PFSK-1 (cell line): ENCODE results near the gene ZNF836.

ENCODE experiments used
- POLR2AphosphoS5 ChIP-seq: IDR thresholded peaks from 2 replicates; pipeline ENCODE4 v1.6.1; 2012; ENCODE audit warnings: low read depth, mild to moderate bottlenecking, control low read depth, low read length, moderate library complexity
- TAF1 ChIP-seq: IDR thresholded peaks from 2 replicates; pipeline ENCODE4 v1.6.1; 2012; ENCODE audit warnings: low read length, control low read depth, borderline replicate concordance; ENCODE audit not compliant: insufficient read depth

DNA sequence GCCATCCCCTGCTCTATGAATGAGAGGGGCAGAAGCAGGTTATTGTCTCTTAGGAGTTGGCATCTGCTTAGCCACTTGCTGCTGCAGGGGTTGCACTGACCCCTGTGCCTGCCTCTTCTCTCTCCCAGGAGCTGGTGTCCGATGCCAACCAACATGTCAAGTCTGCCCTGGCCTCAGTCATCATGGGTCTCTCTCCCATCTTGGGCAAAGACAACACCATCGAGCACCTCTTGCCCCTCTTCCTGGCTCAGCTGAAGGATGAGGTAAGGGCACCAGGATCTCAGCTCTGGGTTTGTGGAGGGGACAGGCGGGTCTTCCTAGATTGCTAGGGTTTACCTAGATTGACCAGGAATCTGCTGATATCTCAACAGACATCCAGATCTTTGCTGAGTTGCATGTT is 45.0 kb upstream of the ZNF836 start:
- TF ChIP-seq POLR2AphosphoS5 (no peak), TAF1 (no peak)
